K562 treated with DMSO at 1 percent for 48 hours (cell line): ENCODE data around the gene CHMP1B. TPM values are rescaled to one million over a fixed set of nuclear protein-coding genes. Genes with fewer than 3 reads are reported as not detected.

Experiments used
- total RNA-seq: library from RNA; unstranded; fragments of 300-600 nt; gene quantifications from 2 replicates; pipeline ENCODE4 v1.2.3, GENCODE V29; 2022; ENCODE audit warnings: low replicate concordance; ENCODE audit errors: extremely low read depth

Gene CHMP1B, protein sequence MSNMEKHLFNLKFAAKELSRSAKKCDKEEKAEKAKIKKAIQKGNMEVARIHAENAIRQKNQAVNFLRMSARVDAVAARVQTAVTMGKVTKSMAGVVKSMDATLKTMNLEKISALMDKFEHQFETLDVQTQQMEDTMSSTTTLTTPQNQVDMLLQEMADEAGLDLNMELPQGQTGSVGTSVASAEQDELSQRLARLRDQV
- not detected in 2 replicates for total RNA-seq

DNA sequence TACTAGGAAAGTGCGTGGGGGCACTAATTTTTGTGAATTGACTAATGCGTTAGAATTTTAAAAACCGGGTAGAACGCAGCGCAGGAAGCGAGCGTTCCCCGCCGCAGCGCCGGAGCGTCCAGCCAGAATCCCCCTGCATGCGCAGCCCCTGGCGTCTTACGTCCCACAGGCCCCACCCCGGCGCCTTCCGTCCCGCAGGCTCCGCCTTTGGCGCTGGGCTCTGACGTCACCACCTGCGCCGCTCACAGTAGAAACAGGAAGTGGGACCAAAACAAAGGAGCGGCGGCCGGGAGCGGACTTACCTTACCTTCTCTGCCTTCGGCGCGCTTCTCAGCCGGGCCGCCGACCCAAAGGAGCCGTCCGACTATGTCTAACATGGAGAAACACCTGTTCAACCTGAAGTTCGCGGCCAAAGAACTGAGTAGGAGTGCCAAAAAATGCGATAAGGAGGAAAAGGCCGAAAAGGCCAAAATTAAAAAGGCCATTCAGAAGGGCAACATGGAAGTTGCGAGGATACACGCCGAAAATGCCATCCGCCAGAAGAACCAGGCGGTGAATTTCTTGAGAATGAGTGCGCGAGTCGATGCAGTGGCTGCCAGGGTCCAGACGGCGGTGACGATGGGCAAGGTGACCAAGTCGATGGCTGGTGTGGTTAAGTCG lies at the start of gene CHMP1B:
Gene CHMP1B, plus strand, starts transcription at position 268 of the 660 bp plus-strand sequence. Its CDS starts 99 bp downstream, at position 367.

Other genes with a start within 250 kb of the CHMP1B start
- not detected in 2 replicates for gene SLC35G4, start 241.8 kb upstream of the CHMP1B start, total RNA-seq
- not detected in 2 replicates for gene GNAL, start 162.1 kb upstream of the CHMP1B start, total RNA-seq
- gene MPPE1, start 56.9 kb downstream of the CHMP1B start, total RNA-seq: not detected in 2 replicates
- not detected in 2 replicates for gene IMPA2, start 130.1 kb downstream of the CHMP1B start, total RNA-seq
- gene ANKRD62, start 242.4 kb downstream of the CHMP1B start, total RNA-seq: not detected in 2 replicates